ENCODE data around the gene SCN11A.
"Not testable (repeated sequence)": the region's sequence is repeated elsewhere in the genome, so short reads cannot be mapped to it uniquely, and the experiment has no call there.

The SCN11A gene

GRCh38 chr3:39064646-39065045, 12.9 kb upstream of the SCN11A start:
- DNase-seq = no peak

DNA sequence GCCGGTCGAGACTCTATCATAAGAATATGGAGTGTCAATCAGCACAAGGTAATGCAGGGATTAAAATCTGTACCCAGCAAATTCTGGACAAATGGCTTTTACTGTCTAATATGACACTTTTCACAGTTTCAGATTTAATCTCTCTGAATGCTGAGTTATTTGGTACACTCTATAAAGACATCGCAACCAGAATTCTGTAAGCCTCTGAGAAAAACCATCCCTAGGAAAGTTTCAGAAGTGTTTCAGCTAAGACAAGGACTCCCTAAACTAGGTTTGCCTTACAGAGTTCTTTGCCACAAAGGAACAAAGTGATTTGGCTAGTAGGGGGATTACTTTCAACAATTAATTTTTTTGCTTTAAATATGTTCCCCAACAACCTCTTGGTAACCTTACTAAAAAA, 11.4 kb upstream of the SCN11A start:
- no peak for DNase-seq

- no peak for DNase-seq
Measured at GRCh38 chr3:39062180-39062579, 10.4 kb upstream of the SCN11A start.

DNA sequence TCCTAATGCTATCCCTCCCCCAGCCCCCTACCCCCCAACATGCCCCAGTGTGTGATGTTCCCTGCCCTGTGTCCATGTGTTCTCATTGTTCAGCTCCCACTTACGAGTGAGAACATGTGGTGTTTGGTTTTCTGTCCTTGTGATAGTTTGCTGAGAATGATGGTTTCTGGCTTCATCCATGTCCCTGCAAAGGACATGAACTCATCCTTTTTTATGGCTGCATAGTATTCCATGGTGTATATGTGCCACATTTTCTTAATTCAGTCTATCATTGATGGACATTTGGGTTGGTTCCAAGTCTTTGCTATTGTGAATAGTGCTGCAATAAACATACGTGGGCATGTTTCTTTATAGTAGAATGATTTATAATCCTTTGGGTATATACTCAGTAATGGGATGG, 9.5 kb upstream of the SCN11A start:
- not testable (repeated sequence) for DNase-seq

- DNase-seq = no peak
Measured at GRCh38 chr3:39056151-39056550, 4.4 kb upstream of the SCN11A start.

DNA sequence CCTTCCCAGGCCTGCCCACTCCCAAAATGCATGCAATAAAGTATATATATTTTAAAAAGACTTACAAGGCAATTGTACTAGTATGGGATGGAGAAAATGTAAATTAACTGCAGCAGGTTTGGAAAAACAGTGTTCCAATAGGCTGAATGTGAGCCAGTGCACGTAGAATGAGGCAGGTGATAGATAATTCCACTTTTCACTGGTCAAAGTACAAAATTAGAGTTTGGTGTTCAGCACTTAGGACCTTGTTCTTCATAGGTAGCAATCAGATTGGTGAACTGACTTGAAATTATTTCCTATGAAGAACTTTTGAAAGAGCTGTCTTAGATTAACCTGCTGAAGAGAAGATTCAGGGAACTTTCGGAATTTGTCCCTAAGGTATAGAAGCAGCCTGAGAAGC, 2.0 kb upstream of the SCN11A start:
- DNase-seq = no peak

DNA sequence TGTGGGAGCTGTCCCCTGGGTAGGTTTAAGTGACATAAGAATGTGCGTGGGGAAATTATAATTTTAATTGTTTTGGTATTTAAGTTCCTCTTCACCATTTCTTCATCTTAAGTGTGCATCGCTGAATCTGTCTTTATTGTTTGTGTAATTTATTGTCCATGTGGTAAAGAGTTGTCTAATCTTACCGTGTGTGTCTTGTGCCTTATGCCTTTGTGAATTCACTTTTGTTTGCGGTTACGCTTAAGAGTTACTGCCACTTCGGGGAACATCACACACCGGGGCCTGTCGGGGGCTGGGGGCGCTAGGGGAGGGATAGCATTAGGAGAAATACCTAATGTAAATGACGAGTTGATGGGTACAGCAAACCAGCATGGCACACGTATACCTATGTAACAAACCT, 839 bp upstream of the SCN11A start:
- DNase-seq = no peak

- no peak for DNase-seq
Measured at GRCh38 chr3:39050029-39050428, 1.7 kb downstream of the SCN11A start.

DNA sequence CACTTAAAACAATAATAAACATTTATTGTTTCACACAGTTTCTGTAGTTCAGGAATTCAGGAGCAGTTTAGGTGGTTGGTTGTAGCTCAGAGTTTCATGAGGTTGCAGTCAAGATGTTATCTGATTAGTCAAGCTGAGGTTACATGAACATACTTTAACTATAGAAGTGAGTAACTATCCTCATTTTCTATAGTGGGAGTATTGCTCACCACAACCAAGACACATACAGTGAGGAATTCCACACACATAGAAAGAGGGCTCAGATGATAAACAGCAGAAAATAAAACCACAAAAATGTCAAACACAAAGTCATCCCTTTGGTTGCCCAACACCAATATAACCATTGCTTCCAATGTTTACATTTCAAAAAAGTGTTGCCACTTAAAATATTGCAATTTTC, 13.6 kb downstream of the SCN11A start:
- no peak for DNase-seq

DNA sequence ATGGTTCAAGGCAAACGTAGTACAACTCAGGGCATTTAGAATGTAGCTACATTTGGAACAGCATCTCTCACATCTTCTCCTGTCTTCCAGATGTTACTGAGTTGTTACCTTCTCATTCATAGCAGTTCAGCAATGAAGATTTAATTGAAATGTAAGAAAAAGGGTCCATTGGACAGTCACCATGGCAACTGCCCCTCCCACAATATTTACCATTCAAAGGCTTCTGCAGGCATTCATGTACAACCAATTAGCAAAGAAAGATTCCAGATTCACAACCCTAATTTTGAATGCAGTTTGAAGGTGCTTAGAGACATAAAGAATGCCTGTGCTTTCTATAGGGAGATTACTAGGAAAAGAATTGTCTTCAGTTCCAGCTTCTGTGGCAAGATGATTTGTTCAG, 22.2 kb downstream of the SCN11A start:
- no peak for DNase-seq

DNA sequence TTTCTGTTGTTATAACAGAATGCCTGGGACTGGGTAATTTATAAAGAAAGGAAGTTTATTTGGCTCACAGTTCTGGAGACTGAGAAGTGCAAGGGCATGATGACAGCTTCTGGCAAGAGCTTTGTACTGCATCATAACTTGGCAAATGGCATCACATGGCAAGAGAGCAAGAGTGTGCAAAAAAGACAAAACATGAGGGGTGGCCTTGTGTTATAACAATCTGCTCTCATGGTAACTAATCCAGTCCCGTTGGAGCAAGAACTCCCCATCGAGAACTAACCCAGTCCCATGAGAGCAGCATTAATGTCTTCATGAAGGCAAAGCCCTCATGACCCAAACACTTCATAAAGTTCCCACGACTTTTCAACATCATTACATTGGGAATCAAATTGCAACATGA, 23.2 kb downstream of the SCN11A start:
- DNase-seq = no peak

DNA sequence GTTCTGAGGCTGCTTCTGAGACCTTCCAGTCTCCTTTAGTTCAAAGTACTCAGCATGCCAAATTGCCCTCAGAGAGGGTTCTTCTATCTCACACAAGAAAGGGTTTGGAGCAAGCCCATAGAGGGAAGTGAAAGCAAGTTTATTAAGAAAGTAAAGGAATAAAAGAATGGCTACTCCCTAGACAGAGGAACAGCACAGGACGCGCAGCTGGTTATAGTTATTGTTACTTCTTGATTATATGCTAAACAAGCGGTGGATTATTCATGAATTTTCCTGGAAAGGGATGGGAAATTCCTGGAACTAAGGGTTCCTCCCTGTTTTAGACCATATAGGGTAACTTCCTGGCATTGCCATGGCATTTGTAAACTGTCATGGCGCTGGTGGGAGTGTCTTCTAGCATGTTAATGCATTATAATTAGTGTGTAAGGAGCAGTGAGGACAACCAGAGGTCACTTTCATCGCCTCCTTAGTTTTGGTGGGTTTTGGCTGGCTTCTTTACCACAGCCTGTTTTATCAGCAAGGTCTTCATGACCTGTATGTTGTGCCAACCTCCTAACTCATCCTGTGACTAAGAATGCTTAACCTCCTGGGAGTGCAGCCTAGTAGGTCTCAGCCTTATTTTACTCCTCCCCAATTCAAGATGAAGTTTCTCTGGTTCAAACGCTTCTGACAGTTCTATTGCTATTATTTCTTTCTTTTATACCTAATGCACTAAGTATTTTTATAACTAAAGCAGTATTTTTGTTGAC, 26.3 kb downstream of the SCN11A start:
- DNase-seq = no peak

GRCh38 chr3:39024497-39024896, 27.2 kb downstream of the SCN11A start:
- DNase-seq = no peak

GRCh38 chr3:39022286-39022630, 29.5 kb downstream of the SCN11A start:
- no peak for DNase-seq

- DNase-seq = no peak
Measured at GRCh38 chr3:39021465-39022285, 30.1 kb downstream of the SCN11A start.

- no peak for DNase-seq
Measured at GRCh38 chr3:39021029-39021428, 30.7 kb downstream of the SCN11A start.

- no peak for DNase-seq
Measured at GRCh38 chr3:39019299-39019698, 32.4 kb downstream of the SCN11A start.

- no peak for DNase-seq
Measured at GRCh38 chr3:39015418-39015817, 36.3 kb downstream of the SCN11A start.

DNA sequence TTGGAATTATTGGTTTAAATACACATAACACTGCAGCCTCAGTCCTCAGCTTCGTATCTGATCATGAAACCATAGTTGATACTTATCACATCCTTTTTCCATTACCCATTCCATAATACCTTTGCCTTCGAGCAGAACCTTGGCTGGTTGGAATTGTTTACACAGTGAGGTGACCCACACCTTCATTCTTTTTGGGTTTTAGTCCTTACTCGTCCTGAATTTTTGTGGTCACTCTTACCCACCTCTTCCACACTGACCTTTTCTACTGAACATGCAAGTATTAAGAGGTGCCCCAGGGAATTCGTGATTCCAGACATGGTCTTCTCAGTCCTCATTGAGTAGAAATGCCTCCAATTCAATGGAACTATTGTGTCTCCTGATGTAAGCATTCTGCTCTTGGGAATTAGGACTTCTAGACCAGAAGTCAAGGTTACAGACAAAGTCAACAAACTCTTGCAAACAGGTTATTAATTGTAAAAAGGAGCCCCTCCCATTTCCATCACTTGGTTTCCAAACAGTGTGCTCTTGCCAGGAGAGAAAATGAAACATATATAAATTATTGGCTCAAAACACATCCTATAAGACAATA, 37.7 kb downstream of the SCN11A start:
- DNase-seq = no peak

- no peak for DNase-seq
Measured at GRCh38 chr3:39013289-39013688, 38.5 kb downstream of the SCN11A start.

GRCh38 chr3:39011191-39011736, 40.5 kb downstream of the SCN11A start:
- DNase-seq = no peak

DNA sequence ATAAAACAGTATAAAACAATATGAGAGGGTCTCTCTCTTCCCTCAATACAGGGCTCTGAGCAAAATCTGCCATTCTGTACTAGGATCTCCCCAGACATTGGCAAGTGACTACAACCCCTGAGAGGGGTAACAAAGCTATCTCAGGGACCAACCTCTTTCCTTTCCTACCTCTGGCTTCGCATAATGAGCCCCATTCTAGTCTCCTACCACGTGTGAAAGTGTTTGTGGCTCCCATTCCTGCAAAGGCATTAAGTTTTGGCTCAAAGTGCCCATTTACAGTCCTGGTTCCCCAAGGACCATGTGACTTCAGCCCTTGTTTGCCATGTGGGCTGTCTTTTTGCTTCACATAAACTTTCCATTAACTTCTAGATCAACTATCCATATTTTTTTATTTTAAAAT, 46.4 kb downstream of the SCN11A start:
- no peak for DNase-seq
